Measurements from ENCODE around the gene CNTNAP2. TPM values are rescaled to one million over a fixed set of nuclear protein-coding genes. Genes with fewer than 3 reads are reported as not detected.

Gene CNTNAP2
- total and polyA plus RNA-seq, 2 of the 8 experiments (the other 6 are each of a cell fraction or from before 2014, with no cell fraction given) = 27.9 to 71.0 TPM

DNA sequence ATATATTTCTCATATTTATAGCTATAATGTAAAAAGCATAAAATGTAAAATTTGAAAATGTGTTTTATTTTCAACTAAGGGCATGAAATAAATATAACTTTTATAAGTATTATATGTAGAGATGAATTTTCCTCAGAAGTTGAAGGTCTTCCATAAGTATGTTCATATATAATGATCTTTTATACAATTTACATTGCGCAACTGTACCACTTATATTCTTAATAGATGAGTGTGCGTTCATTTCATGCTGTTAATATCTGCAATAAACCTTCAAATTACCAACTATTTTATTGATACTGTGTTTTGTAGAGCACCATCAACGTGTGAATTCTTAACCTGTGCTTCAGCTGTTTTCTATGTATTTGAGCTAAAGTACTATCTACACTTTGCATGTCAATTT lies 285.3 kb downstream of the CNTNAP2 start:
- Histone ChIP-seq H3K23ac (ENCODE audit: insufficient read length) (no peak overlapping the region), H2BK20ac (ENCODE audit: low read length) (no peak overlapping the region), H3K9ac (replicated peaks in 1 of 4; ENCODE audit: extremely low read depth in 1 of 4, low read depth in 3 of 4, low read length in 3 of 4) (no peak overlapping the region), H3K9me3 (ENCODE audit: insufficient read depth in 2 of 2, low read depth in 1 of 2, low read length in 1 of 2) (no peaks in the 10 kb centered on the region), H3K18ac (ENCODE audit: extremely low read depth, low read length) (no peak overlapping the region), H3K36me3 (ENCODE audit: control insufficient read depth in 2 of 4, insufficient read depth in 4 of 4, low read length in 3 of 4) (no peaks in the 10 kb centered on the region), H3K79me1 (ENCODE audit: low read depth, low read length) (no peaks in the 10 kb centered on the region), H3K27me3 (replicated peaks in 1 of 4; ENCODE audit: control insufficient read depth in 3 of 4, extremely low read depth in 1 of 4, insufficient read depth in 3 of 4, low read length in 3 of 4) (no peaks in the 10 kb centered on the region), H3K4me1 (replicated peaks in 1 of 4; ENCODE audit: control insufficient read depth in 3 of 4, insufficient read depth in 4 of 4, low read length in 3 of 4) (no peaks in the 10 kb centered on the region), H2AFZ (ENCODE audit: low read length) (no peak overlapping the region), H3K23me2 (ENCODE audit: low read depth, low read length) (no peaks in the 10 kb centered on the region), H3K56ac (replicated peaks; ENCODE audit: insufficient read length, low read depth, low read length) (no peak overlapping the region), H4K8ac (ENCODE audit: extremely low read depth, insufficient read depth, low read length) (no peak overlapping the region), H4K91ac (replicated peaks; ENCODE audit: insufficient read length, low read length) (no peak overlapping the region), H2BK120ac (replicated peaks; ENCODE audit: low read depth, low read length) (no peak overlapping the region), H2AK5ac (ENCODE audit: low read depth, low read length) (no peak overlapping the region), H3K79me2 (ENCODE audit: control insufficient read depth in 1 of 2, insufficient read depth in 2 of 2, low read length in 2 of 2) (no peaks in the 10 kb centered on the region), H2BK12ac (ENCODE audit: low read depth, low read length) (no peak overlapping the region), H4K20me1 (replicated peaks in 1 of 2; ENCODE audit: control insufficient read depth in 1 of 2, insufficient read depth in 2 of 2, low read length in 2 of 2) (no peaks in the 10 kb centered on the region), H4K5ac (ENCODE audit: insufficient read length, low read depth, low read length) (no peak overlapping the region), H3K4me2 (ENCODE audit: insufficient read depth in 1 of 2, low read depth in 2 of 2, low read length in 2 of 2) (no peak overlapping the region), H2BK15ac (ENCODE audit: low read length) (no peak overlapping the region), H3K14ac (ENCODE audit: insufficient read length) (no peak overlapping the region), H3K4me3 (ENCODE audit: extremely low read depth in 1 of 4, insufficient read depth in 2 of 4, low read depth in 3 of 4, low read length in 4 of 4) (no peak overlapping the region), H3K27ac (ENCODE audit: low read depth, low read length) (no peak overlapping the region), H3K4ac (replicated peaks; ENCODE audit: insufficient read length, low read depth, low read length) (no peak overlapping the region), H2BK5ac (ENCODE audit: low read depth, low read length) (no peak overlapping the region)
- no peak for FAIRE-seq
- CTCF ChIA-PET (ENCODE audit: partially characterized antibody) = no interaction called here
- DNase-seq (ENCODE audit: low read depth in 1 of 2, low spot score in 2 of 2) = no peak
- TF ChIP-seq TBP (IDR thresholded peaks at IDR 0.05; ENCODE audit: low read depth, low read length) (no peak), KDM4A (IDR thresholded peaks at IDR 0.05; ENCODE audit: low read depth, low read length, severe bottlenecking) (no peak), SUZ12 (IDR thresholded peaks at IDR 0.05; ENCODE audit: low read length) (no peak), BCL11A (IDR thresholded peaks at IDR 0.05; ENCODE audit: low read depth in 2 of 2, low read length in 2 of 2) (no peak), JUN (IDR thresholded peaks at IDR 0.05; ENCODE audit: low read depth, low read length) (no peak), CHD1 (IDR thresholded peaks at IDR 0.05; ENCODE audit: low read depth, low read length) (no peak), CBX5 (IDR thresholded peaks at IDR 0.05; ENCODE audit: low read depth, low read length) (no peak), SP1 (IDR thresholded peaks at IDR 0.05; ENCODE audit: low read depth, low read length) (no peak), CHD2 (IDR thresholded peaks at IDR 0.05; ENCODE audit: low read length) (no peak)
- TF ChIP-seq, protein P1, sequence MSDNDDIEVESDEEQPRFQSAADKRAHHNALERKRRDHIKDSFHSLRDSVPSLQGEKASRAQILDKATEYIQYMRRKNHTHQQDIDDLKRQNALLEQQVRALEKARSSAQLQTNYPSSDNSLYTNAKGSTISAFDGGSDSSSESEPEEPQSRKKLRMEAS (IDR thresholded peaks at IDR 0.05) = no peak
- TF ChIP-seq, protein P2, sequence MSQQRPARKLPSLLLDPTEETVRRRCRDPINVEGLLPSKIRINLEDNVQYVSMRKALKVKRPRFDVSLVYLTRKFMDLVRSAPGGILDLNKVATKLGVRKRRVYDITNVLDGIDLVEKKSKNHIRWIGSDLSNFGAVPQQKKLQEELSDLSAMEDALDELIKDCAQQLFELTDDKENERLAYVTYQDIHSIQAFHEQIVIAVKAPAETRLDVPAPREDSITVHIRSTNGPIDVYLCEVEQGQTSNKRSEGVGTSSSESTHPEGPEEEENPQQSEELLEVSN (IDR thresholded peaks at IDR 0.05) = no peak
- WGBS, 2 experiments (ENCODE audit: extremely low coverage in 1 of 2, insufficient coverage in 1 of 2, insufficient read length in 1 of 2, insufficient replicate concordance in 2 of 2, low coverage in 1 of 2, low lambda C conversion rate in 2 of 2, missing lambda C conversion rate in 1 of 2) = 94% methylated on average over 3 of the region's 3 CpGs; no CpG with 5 or more reads in 1 of the 2 experiments
- POLR2A ChIA-PET (ENCODE audit: partially characterized antibody) = no interaction called here
